ENCODE results near the gene TCAIM.

The TCAIM gene

GRCh38 chr3:44365952-44366351, 27.4 kb downstream of the TCAIM start:
- no peak overlapping the region for H3K4me3 Mint-ChIP-seq

GRCh38 chr3:44375450-44375849, 36.9 kb downstream of the TCAIM start:
- no peak for TF ChIP-seq CTCF (IDR thresholded peaks at IDR 0.05)
- peaks cover 56% of the 10 kb centered on the region for H3K36me3 Mint-ChIP-seq (ENCODE audit: low read depth)
- H3K4me1 Mint-ChIP-seq, result no peaks in the 10 kb centered on the region
- no peak overlapping the region for H3K4me3 Mint-ChIP-seq
- no peak for DNase-seq
- H3K27me3 Mint-ChIP-seq (ENCODE audit: low read depth, poor library complexity), result no peaks in the 10 kb centered on the region
- peaks cover 48% of the 10 kb centered on the region for H3K9me3 Mint-ChIP-seq
- H3K27ac Mint-ChIP-seq, result no peak overlapping the region

More at GRCh38 chr3:44365952-44366351, 27.4 kb downstream of the TCAIM start:
- H3K36me3 Mint-ChIP-seq (ENCODE audit: low read depth), result peaks cover 42% of the 10 kb centered on the region
- no peak overlapping the region for H3K27ac Mint-ChIP-seq
- H3K4me1 Mint-ChIP-seq, result peaks cover 17% of the 10 kb centered on the region
- no peaks in the 10 kb centered on the region for H3K9me3 Mint-ChIP-seq
- no peak for TF ChIP-seq CTCF (IDR thresholded peaks at IDR 0.05)
- no peak for DNase-seq
- no peaks in the 10 kb centered on the region for H3K27me3 Mint-ChIP-seq (ENCODE audit: low read depth, poor library complexity)

GRCh38 chr3:44387404-44387803, 48.8 kb downstream of the TCAIM start:
- Mint-ChIP-seq H3K36me3 (ENCODE audit: low read depth) (peaks cover 52% of the 10 kb centered on the region), H3K4me1 (no peaks in the 10 kb centered on the region), H3K9me3 (peaks cover 19% of the 10 kb centered on the region), H3K4me3 (no peak overlapping the region), H3K27me3 (ENCODE audit: low read depth, poor library complexity) (no peaks in the 10 kb centered on the region), H3K27ac (no peak overlapping the region)
- no peak for DNase-seq
- TF ChIP-seq CTCF (IDR thresholded peaks at IDR 0.05), result no peak

GRCh38 chr3:44392489-44392888, 53.9 kb downstream of the TCAIM start:
- DNase-seq, result no peak
- TF ChIP-seq CTCF (IDR thresholded peaks at IDR 0.05), result no peak
- peaks cover 3% of the 10 kb centered on the region for H3K9me3 Mint-ChIP-seq
- no peaks in the 10 kb centered on the region for H3K27me3 Mint-ChIP-seq (ENCODE audit: low read depth, poor library complexity)
- no peak overlapping the region for H3K27ac Mint-ChIP-seq
- H3K4me3 Mint-ChIP-seq, result no peak overlapping the region
- no peaks in the 10 kb centered on the region for H3K4me1 Mint-ChIP-seq
- peaks cover 45% of the 10 kb centered on the region for H3K36me3 Mint-ChIP-seq (ENCODE audit: low read depth)

GRCh38 chr3:44395714-44396113, 57.1 kb downstream of the TCAIM start:
- no peak for DNase-seq
- TF ChIP-seq CTCF (IDR thresholded peaks at IDR 0.05), result no peak
- Mint-ChIP-seq H3K27me3 (ENCODE audit: low read depth, poor library complexity) (no peaks in the 10 kb centered on the region), H3K9me3 (no peaks in the 10 kb centered on the region), H3K27ac (no peak overlapping the region), H3K4me3 (no peak overlapping the region), H3K4me1 (peaks cover under 1% of the 10 kb centered on the region), H3K36me3 (ENCODE audit: low read depth) (peaks cover 36% of the 10 kb centered on the region)
